A549 (cell line): ENCODE data around the gene MRPL12. TPM values are rescaled to one million over a fixed set of nuclear protein-coding genes. Genes with fewer than 3 reads are reported as not detected.

Experiments
- ATAC-seq, 2 experiments: fragments of 200-7000 bp in 1 of 2; fragments of >200 bp in 1 of 2; cut with Nextera tagmentation in 1 of 2; cut with Tn5 transposase in 1 of 2; 3 replicates each; pipeline versions ENCODE4 v1.8.0 to v1.9.1; 2018 to 2020; ENCODE audit warnings: mild to moderate bottlenecking in 1 of 2, moderate library complexity in 1 of 2
- CTCF ChIA-PET: fragments of 300-600 bp; sonication (Branson Sonifier 250); formaldehyde crosslinking; extraction: SDS; loops from one replicate; lab custom pipeline; 2021; ENCODE audit warnings: antibody characterized with exemption, inconsistent platforms; lab: Yijun Ruan, JAX
- POLR2A ChIA-PET: fragments of 350-600 bp; formaldehyde crosslinking; extraction: SDS; loops from one replicate; lab custom pipeline; 2021; ENCODE audit warnings: antibody characterized with exemption, inconsistent platforms; lab: Yijun Ruan, JAX
- DNase-seq, 2 experiments: peaks; one replicate each; pipeline versions ENCODE4 v3.0.0 to v3.0.0-alpha.2; 2011 to 2016; ENCODE audit warnings: low read depth in 1 of 2, low spot score in 1 of 2
- FAIRE-seq: peaks from 2 replicates; lab custom pipeline; 2011; peaks lifted over from hg19 to GRCh38; lab: Jason Lieb, UNC
- H3K27ac ChIP-seq, 2 experiments: fragments of >200 bp; sonication (Bioruptor Twin); formaldehyde crosslinking; 3 replicates each; pipeline ENCODE4 v1.5.1; 2016 to 2017
- H3K4me1 ChIP-seq: fragments of >200 bp; sonication (Bioruptor Twin); formaldehyde crosslinking; 3 replicates; pipeline ENCODE4 v1.6.1; 2016
- H3K4me2 ChIP-seq: fragments of >200 bp; sonication (Bioruptor Twin); formaldehyde crosslinking; 3 replicates; pipeline ENCODE4 v1.6.1; 2016
- H3K4me3 ChIP-seq: fragments of >200 bp; sonication (Bioruptor Twin); formaldehyde crosslinking; 3 replicates; pipeline ENCODE4 v1.5.1; 2016
- H3K9me3 ChIP-seq: fragments of >200 bp; sonication (Bioruptor Twin); formaldehyde crosslinking; 3 replicates; pipeline ENCODE4 v1.6.1; 2016
- BCL3 ChIP-seq: fragments of >200 bp; sonication (Bioruptor Twin); formaldehyde crosslinking; IDR thresholded peaks from 3 replicates; pipeline ENCODE4 v1.6.1; 2016
- CHD4 ChIP-seq: fragments of 200-600 bp; sonication (generic); IDR thresholded peaks from 2 replicates; pipeline ENCODE4 v1.6.1; 2016; ENCODE audit warnings: antibody characterized with exemption, mild to moderate bottlenecking, borderline replicate concordance
- CTCF ChIP-seq: fragments of >200 bp; sonication (Bioruptor Twin); formaldehyde crosslinking; IDR thresholded peaks from 3 replicates; pipeline ENCODE4 v1.5.1; 2016
- ELK1 ChIP-seq: fragments of 150-350 bp; IDR thresholded peaks from 2 replicates; pipeline ENCODE4 v1.6.1; 2014; ENCODE audit warnings: low read depth, mild to moderate bottlenecking, low read length
- EP300 ChIP-seq, 2 experiments: fragments of >200 bp; sonication (Bioruptor Twin); formaldehyde crosslinking; IDR thresholded peaks; 2 replicates in 1 of 2; 3 replicates in 1 of 2; pipeline ENCODE4 v1.6.1; 2016 to 2017
- HDAC2 ChIP-seq: fragments of 200-600 bp; sonication (generic); IDR thresholded peaks from 2 replicates; pipeline ENCODE4 v1.6.1; 2016
- HEYL ChIP-seq: fragments of 250-450 bp; sonication (Bioruptor Pico); IDR thresholded peaks from 2 replicates; pipeline ENCODE4 v1.8.0; 2021; ENCODE audit warnings: mild to moderate bottlenecking, moderate library complexity
- HMGXB4 ChIP-seq: fragments of 250-450 bp; sonication (Bioruptor Pico); IDR thresholded peaks from 2 replicates; pipeline ENCODE4 v1.5.0; 2021; ENCODE audit warnings: mild to moderate bottlenecking, moderate library complexity, borderline replicate concordance
- HOXB5 ChIP-seq: fragments of 250-450 bp; sonication (Bioruptor Pico); IDR thresholded peaks from 2 replicates; pipeline ENCODE4 v1.5.0; 2020; ENCODE audit warnings: mild to moderate bottlenecking, moderate library complexity
- JUN ChIP-seq, 2 experiments: fragments of >200 bp; sonication (Bioruptor Twin); formaldehyde crosslinking; IDR thresholded peaks; 2 replicates in 1 of 2; 3 replicates in 1 of 2; pipeline ENCODE4 v1.6.1; 2016 to 2017
- JUNB ChIP-seq: fragments of >200 bp; sonication (Bioruptor Twin); formaldehyde crosslinking; IDR thresholded peaks from 2 replicates; pipeline ENCODE4 v1.6.1; 2016
- KDM1A ChIP-seq: fragments of 200-600 bp; sonication (generic); IDR thresholded peaks from 2 replicates; pipeline ENCODE4 v1.6.1; 2016; ENCODE audit warnings: low read depth, mild to moderate bottlenecking
- MAZ ChIP-seq: fragments of 150-350 bp; IDR thresholded peaks from 2 replicates; pipeline ENCODE4 v1.6.1; 2014; ENCODE audit warnings: antibody characterized with exemption, low read depth, low read length, borderline replicate concordance
- NPAS2 ChIP-seq: fragments of 250-450 bp; sonication (Bioruptor Pico); IDR thresholded peaks from 2 replicates; pipeline ENCODE4 v1.8.0; 2022; ENCODE audit warnings: mild to moderate bottlenecking, moderate library complexity, borderline replicate concordance
- POLR2A ChIP-seq: IDR thresholded peaks from 2 replicates; pipeline ENCODE4 v1.6.1; 2012; ENCODE audit warnings: mild to moderate bottlenecking, low read length
- POLR2AphosphoS2 ChIP-seq: conservative IDR thresholded peaks from 2 replicates; pipeline ENCODE4 v1.6.1; 2012; ENCODE audit warnings: low read length, improper control_type of control experiment, inconsistent platforms
- RCOR1 ChIP-seq: fragments of 150-350 bp; IDR thresholded peaks from 2 replicates; pipeline ENCODE4 v1.6.1; 2014; ENCODE audit warnings: antibody characterized with exemption, low read length, low read depth
- TP53 ChIP-seq: fragments of 250-450 bp; sonication (Bioruptor Pico); IDR thresholded peaks from 2 replicates; pipeline ENCODE4 v1.5.0; 2021; ENCODE audit warnings: mild to moderate bottlenecking, moderate library complexity
- ZC3H11A ChIP-seq: fragments of 450-650 bp; IDR thresholded peaks from 2 replicates; pipeline ENCODE4 v1.6.1; 2014; ENCODE audit warnings: antibody characterized with exemption, mild to moderate bottlenecking
- ZSCAN20 ChIP-seq: fragments of 250-450 bp; sonication (Bioruptor Pico); IDR thresholded peaks from 2 replicates; pipeline ENCODE4 v1.8.0; 2022; ENCODE audit warnings: mild to moderate bottlenecking, moderate library complexity
- WGBS: methylation state at CpG from one replicate; pipeline ENCODE4 v1.1.6; 2017; ENCODE audit errors: missing lambda C conversion rate; 5-methylcytosine and 5-hydroxymethylcytosine counted together
- polyA plus RNA-seq, 4 experiments: library from polyadenylated mRNA; depleted of rRNA in 3 of 4; stranded (reverse); fragments of >200 nt; fragmentation: RNase III in 1 of 4; extraction: RNeasy Plus Mini Kit Qiagen cat#74134 plus additional on column Dnase treatment in 1 of 4; gene quantifications; 2 replicates in 3 of 4; 3 replicates in 1 of 4; pipeline ENCODE4 v1.2.3, GENCODE V29; 2011 to 2017
- TF ChIP-seq, protein P1 (sequence below): fragments of 450-650 bp; IDR thresholded peaks from 2 replicates; pipeline ENCODE4 v1.6.1; 2014; ENCODE audit warnings: antibody characterized with exemption
- TF ChIP-seq, protein P2 (sequence below): IDR thresholded peaks from 2 replicates; pipeline ENCODE4 v1.6.1; 2012

MRPL12 gene
- polyA plus RNA-seq, 2 of the 4 experiments (the other 2 are of a cell fraction) = 161 to 215 TPM

DNA sequence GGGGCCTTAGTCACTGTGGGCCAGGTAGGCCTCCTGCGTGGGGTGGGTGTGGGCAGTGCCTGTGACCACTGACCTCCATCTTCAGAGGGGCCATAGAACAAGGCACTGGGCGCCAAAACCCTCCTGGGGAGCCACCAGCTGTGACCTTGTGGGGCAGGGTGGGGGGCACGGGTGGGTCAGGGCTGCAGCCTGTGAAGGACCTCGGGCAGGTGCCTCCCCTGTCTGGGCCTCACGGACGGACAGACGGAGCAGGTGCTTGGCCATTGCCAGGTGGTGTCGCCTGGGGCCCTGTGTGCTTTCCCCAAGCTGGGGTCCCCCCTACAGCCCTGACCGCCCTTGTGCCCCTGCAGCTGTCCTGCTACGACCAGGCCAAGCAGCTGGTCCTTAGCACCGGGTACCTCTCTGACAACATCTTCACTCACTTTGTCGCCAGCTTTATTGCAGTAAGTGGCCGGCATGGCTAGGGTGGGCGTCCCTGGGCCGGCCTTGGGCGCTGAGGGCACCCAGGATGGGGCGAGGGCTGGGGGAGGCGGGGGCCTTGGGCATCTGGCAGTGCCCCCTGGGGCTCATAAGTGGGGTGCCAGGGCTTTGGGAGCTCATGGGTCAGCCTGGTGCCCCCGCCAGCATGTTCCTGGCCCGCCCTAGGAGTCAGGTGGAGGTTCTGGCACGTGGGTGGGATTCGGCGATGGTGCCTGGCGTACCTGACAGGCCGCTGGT lies 14.0 kb downstream of the MRPL12 start (continued):
- TF ChIP-seq, protein P1, sequence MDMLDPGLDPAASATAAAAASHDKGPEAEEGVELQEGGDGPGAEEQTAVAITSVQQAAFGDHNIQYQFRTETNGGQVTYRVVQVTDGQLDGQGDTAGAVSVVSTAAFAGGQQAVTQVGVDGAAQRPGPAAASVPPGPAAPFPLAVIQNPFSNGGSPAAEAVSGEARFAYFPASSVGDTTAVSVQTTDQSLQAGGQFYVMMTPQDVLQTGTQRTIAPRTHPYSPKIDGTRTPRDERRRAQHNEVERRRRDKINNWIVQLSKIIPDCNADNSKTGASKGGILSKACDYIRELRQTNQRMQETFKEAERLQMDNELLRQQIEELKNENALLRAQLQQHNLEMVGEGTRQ = no peak
- no peak for TF ChIP-seq CTCF
- TF ChIP-seq POLR2AphosphoS2 = no peak
- no peak for TF ChIP-seq MAZ
- TF ChIP-seq POLR2A = no peak
- TF ChIP-seq KDM1A = no peak
- TF ChIP-seq NPAS2 (CRISPR knock-in tag) = no peak
- TF ChIP-seq HOXB5 (CRISPR knock-in tag) = no peak
- TF ChIP-seq, all 56 proteins: peak for 0

- TF ChIP-seq HMGXB4 (CRISPR knock-in tag) (no peak), TP53 (CRISPR knock-in tag) (no peak), JUN (IDR thresholded peaks at IDR 0.05) (no peak), ZSCAN20 (CRISPR knock-in tag) (no peak), ZC3H11A (no peak), RCOR1 (no peak)
- TF ChIP-seq, protein P2, sequence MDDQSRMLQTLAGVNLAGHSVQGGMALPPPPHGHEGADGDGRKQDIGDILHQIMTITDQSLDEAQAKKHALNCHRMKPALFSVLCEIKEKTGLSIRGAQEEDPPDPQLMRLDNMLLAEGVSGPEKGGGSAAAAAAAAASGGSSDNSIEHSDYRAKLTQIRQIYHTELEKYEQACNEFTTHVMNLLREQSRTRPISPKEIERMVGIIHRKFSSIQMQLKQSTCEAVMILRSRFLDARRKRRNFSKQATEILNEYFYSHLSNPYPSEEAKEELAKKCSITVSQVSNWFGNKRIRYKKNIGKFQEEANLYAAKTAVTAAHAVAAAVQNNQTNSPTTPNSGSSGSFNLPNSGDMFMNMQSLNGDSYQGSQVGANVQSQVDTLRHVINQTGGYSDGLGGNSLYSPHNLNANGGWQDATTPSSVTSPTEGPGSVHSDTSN = no peak
- TF ChIP-seq, all 56 proteins: peak for 0
- ATAC-seq (no peak), DNase-seq (no peak), FAIRE-seq (no peak)
- 92% methylated on average over 9 of the region's 9 CpGs for WGBS
- Histone ChIP-seq H3K27ac (no peak overlapping the region), H3K4me2 (no peak overlapping the region), H3K4me1 (peaks cover 18% of the 10 kb centered on the region), H3K9me3 (no peaks in the 10 kb centered on the region), H3K4me3 (no peak overlapping the region)
- POLR2A ChIA-PET = interaction anchor here (0.5 to 0.9 kb wide), 2 partner anchors 113 to 149 kb away, joined by 3 to 5 read pairs; no protein-coding TSS in a partner anchor
- CTCF ChIA-PET = interaction anchor here (1.2 kb wide), 1 partner anchor 17 kb away, joined by 4 read pairs; no protein-coding TSS in a partner anchor
These were observed 14.6 kb downstream of the MRPL12 start for GRCh38 chr17:81717766-81718089.

- Histone ChIP-seq H3K4me1 (peaks cover 19% of the 10 kb centered on the region), H3K9me3 (no peaks in the 10 kb centered on the region), H3K4me3 (no peak overlapping the region), H3K27ac (no peak overlapping the region), H3K4me2 (no peak overlapping the region)
- ChIA-PET POLR2A (no interaction called here), CTCF (interaction anchor here (0.6 to 7.7 kb wide), 6 partner anchors 9 to 395 kb away, joined by 3 to 55 read pairs (median 3); no protein-coding TSS in a partner anchor)
- no peak for ATAC-seq
- FAIRE-seq = no peak
- no peak for DNase-seq
- 88% methylated on average over 33 of the region's 33 CpGs for WGBS
- TF ChIP-seq CHD4 (no peak), ZSCAN20 (CRISPR knock-in tag) (no peak), HEYL (CRISPR knock-in tag) (no peak), JUNB (no peak), EP300 (IDR thresholded peaks at IDR 0.05) (no peak), HMGXB4 (CRISPR knock-in tag) (no peak), HDAC2 (no peak), TP53 (CRISPR knock-in tag) (no peak), ELK1 (no peak), BCL3 (no peak)
These were observed 16.5 kb downstream of the MRPL12 start for GRCh38 chr17:81719410-81720266.
